Measurements from ENCODE around the gene DENND6B. TPM values are rescaled to one million over a fixed set of nuclear protein-coding genes. Genes with fewer than 3 reads are reported as not detected.
"Not testable (repeated sequence)": the region's sequence is repeated elsewhere in the genome, so short reads cannot be mapped to it uniquely, and the experiment has no call there.

The DENND6B gene
- total RNA-seq, 1 experiment from 2014 or later = 4.0 TPM

GRCh38 chr22:50274311-50274710 lies 52.5 kb downstream of the DENND6B start:
- Mint-ChIP-seq H3K36me3 (ENCODE audit: insufficient read depth, unreplicated experiment) (peaks cover 54% of the 10 kb centered on the region), H3K27me3 (ENCODE audit: insufficient read depth, unreplicated experiment) (no peaks in the 10 kb centered on the region), H3K9me3 (ENCODE audit: unreplicated experiment) (no peaks in the 10 kb centered on the region), H3K4me3 (ENCODE audit: unreplicated experiment) (peak overlapping the region; percentile 31), H3K27ac (ENCODE audit: low read depth, unreplicated experiment) (no peak overlapping the region), H3K4me1 (ENCODE audit: insufficient read depth, unreplicated experiment) (peaks cover 6% of the 10 kb centered on the region)
- peak; percentile 56 for DNase-seq (ENCODE audit: unreplicated experiment)
- peak; percentile 47 for TF ChIP-seq CTCF (IDR thresholded peaks at IDR 0.05; ENCODE audit: unreplicated experiment)
- intact Hi-C loops (cut with micrococcal nuclease) = loop anchor here (1.0 to 2.0 kb wide), 2 partner anchors 52 to 68 kb away; partner anchors contain the start of gene DENND6B
- no TSS peak for BruUV-seq (replicated peaks)
- POLR2A ChIA-PET = interaction anchor here (3.4 kb wide), 2 partner anchors 23 to 31 kb away, joined by 10 to 15 read pairs; partner anchors contain the start of gene HDAC10
- CTCF ChIA-PET = interaction anchor here (0.7 to 5.4 kb wide), 8 partner anchors 11 to 68 kb away, joined by 3 to 38 read pairs (median 4); partner anchors contain the start of gene DENND6B

- ChIA-PET CTCF (interaction anchor here (0.7 to 5.4 kb wide), 7 partner anchors 10 to 169 kb away, joined by 3 to 38 read pairs (median 3); partner anchors contain the start of gene DENND6B), POLR2A (interaction anchor here (3.4 kb wide), 2 partner anchors 22 to 32 kb away, joined by 10 to 15 read pairs; partner anchors contain the start of gene HDAC10)
- intact Hi-C loops (cut with micrococcal nuclease) = loop anchor here (1.0 to 2.0 kb wide), 2 partner anchors 53 to 69 kb away; partner anchors contain the start of gene DENND6B
- not testable (repeated sequence) for H3K9me3 Mint-ChIP-seq (ENCODE audit: unreplicated experiment); H3K27me3 Mint-ChIP-seq (ENCODE audit: insufficient read depth, unreplicated experiment); BruUV-seq (replicated peaks); H3K27ac Mint-ChIP-seq (ENCODE audit: low read depth, unreplicated experiment); DNase-seq (ENCODE audit: unreplicated experiment); H3K4me1 Mint-ChIP-seq (ENCODE audit: insufficient read depth, unreplicated experiment)
- peak overlapping the region; percentile 31 for H3K4me3 Mint-ChIP-seq (ENCODE audit: unreplicated experiment)
- peaks cover 51% of the 10 kb centered on the region for H3K36me3 Mint-ChIP-seq (ENCODE audit: insufficient read depth, unreplicated experiment)
Observed at GRCh38 chr22:50273781-50274180, 53.0 kb downstream of the DENND6B start.

GRCh38 chr22:50273352-50273751 lies 53.5 kb downstream of the DENND6B start:
- not testable (repeated sequence) for BruUV-seq (replicated peaks)

GRCh38 chr22:50272044-50272802 lies 54.6 kb downstream of the DENND6B start:
- DNase-seq (ENCODE audit: unreplicated experiment) = no peak
- intact Hi-C loops (cut with micrococcal nuclease) = no loop called here
- H3K27ac Mint-ChIP-seq (ENCODE audit: low read depth, unreplicated experiment) = no peak overlapping the region
- no peak for TF ChIP-seq CTCF (IDR thresholded peaks at IDR 0.05; ENCODE audit: unreplicated experiment)
- H3K36me3 Mint-ChIP-seq (ENCODE audit: insufficient read depth, unreplicated experiment) = peaks cover 36% of the 10 kb centered on the region
- no peaks in the 10 kb centered on the region for H3K9me3 Mint-ChIP-seq (ENCODE audit: unreplicated experiment)
- CTCF ChIA-PET = interaction anchor here (0.6 to 5.4 kb wide), 11 partner anchors 8 to 242 kb away, joined by 3 to 38 read pairs (median 4); partner anchors contain the start of genes DENND6B and HDAC10
- BruUV-seq (replicated peaks) = no TSS peak
- peaks cover 12% of the 10 kb centered on the region for H3K4me1 Mint-ChIP-seq (ENCODE audit: insufficient read depth, unreplicated experiment)
- no peaks in the 10 kb centered on the region for H3K27me3 Mint-ChIP-seq (ENCODE audit: insufficient read depth, unreplicated experiment)
- POLR2A ChIA-PET = interaction anchor here (0.6 to 3.4 kb wide), 9 partner anchors 10 to 170 kb away, joined by 3 to 15 read pairs (median 4); partner anchors contain the start of gene HDAC10
- peak overlapping the region; percentile 23 for H3K4me3 Mint-ChIP-seq (ENCODE audit: unreplicated experiment)

More at GRCh38 chr22:50273352-50273751, 53.5 kb downstream of the DENND6B start:
- H3K4me3 Mint-ChIP-seq (ENCODE audit: unreplicated experiment); DNase-seq (ENCODE audit: unreplicated experiment); H3K27ac Mint-ChIP-seq (ENCODE audit: low read depth, unreplicated experiment); intact Hi-C loops (cut with micrococcal nuclease); H3K27me3 Mint-ChIP-seq (ENCODE audit: insufficient read depth, unreplicated experiment); H3K9me3 Mint-ChIP-seq (ENCODE audit: unreplicated experiment): not testable (repeated sequence)
- ChIA-PET CTCF (interaction anchor here (0.7 to 5.4 kb wide), 8 partner anchors 21 to 169 kb away, joined by 3 to 38 read pairs (median 4); partner anchors contain the start of genes DENND6B and HDAC10), POLR2A (interaction anchor here (1.1 to 3.4 kb wide), 3 partner anchors 22 to 32 kb away, joined by 3 to 15 read pairs (median 10); partner anchors contain the start of gene HDAC10)
- peaks cover 47% of the 10 kb centered on the region for H3K36me3 Mint-ChIP-seq (ENCODE audit: insufficient read depth, unreplicated experiment)
- H3K4me1 Mint-ChIP-seq (ENCODE audit: insufficient read depth, unreplicated experiment) = peaks cover 11% of the 10 kb centered on the region
